Hepatocyte (in vitro differentiated cells): ENCODE data around the gene DOK5. TPM values are rescaled to one million over a fixed set of nuclear protein-coding genes. Genes with fewer than 3 reads are reported as not detected.

Source experiments
- DNase-seq: peaks from one replicate; pipeline ENCODE4 v3.0.0-alpha.2; 2016; ENCODE audit warnings: low spot score
- H2AFZ ChIP-seq: fragments of 200-600 bp; sonication (generic); 2 replicates; pipeline ENCODE4 v1.6.0; 2016; ENCODE audit warnings: antibody characterized with exemption, mild to moderate bottlenecking
- H3K27ac ChIP-seq: fragments of 200-600 bp; sonication (generic); 2 replicates; pipeline ENCODE4 v1.5.1; 2016; ENCODE audit warnings: mild to moderate bottlenecking
- H3K27me3 ChIP-seq: fragments of 200-600 bp; sonication (generic); 2 replicates; pipeline ENCODE4 v1.6.1; 2016
- H3K36me3 ChIP-seq: fragments of 200-600 bp; sonication (generic); replicated peaks from 2 replicates; pipeline ENCODE4 v1.5.1; 2016; ENCODE audit warnings: low read depth; ENCODE audit not compliant: insufficient read depth
- H3K4me1 ChIP-seq: fragments of 200-600 bp; sonication (generic); 2 replicates; pipeline ENCODE4 v1.5.1; 2016; ENCODE audit warnings: mild to moderate bottlenecking, moderate library complexity; ENCODE audit not compliant: insufficient read depth
- H3K4me2 ChIP-seq: fragments of 200-600 bp; sonication (generic); 2 replicates; pipeline ENCODE4 v1.6.0; 2016
- H3K4me3 ChIP-seq: fragments of 200-600 bp; sonication (generic); 2 replicates; pipeline ENCODE4 v1.5.1; 2016; ENCODE audit warnings: mild to moderate bottlenecking
- H3K79me2 ChIP-seq: fragments of 200-600 bp; sonication (generic); 2 replicates; pipeline ENCODE4 v1.6.0; 2017; ENCODE audit warnings: mild to moderate bottlenecking
- H3K9me2 ChIP-seq: fragments of 200-600 bp; sonication (generic); replicated peaks from 2 replicates; pipeline ENCODE4 v1.6.0; 2017; ENCODE audit warnings: mild to moderate bottlenecking; ENCODE audit not compliant: insufficient read depth
- H3K9me3 ChIP-seq: fragments of 200-600 bp; sonication (generic); 2 replicates; pipeline ENCODE4 v1.5.1; 2016; ENCODE audit warnings: low read depth, mild to moderate bottlenecking
- H4K20me1 ChIP-seq: fragments of 200-600 bp; sonication (generic); 2 replicates; pipeline ENCODE4 v1.6.0; 2016; ENCODE audit warnings: mild to moderate bottlenecking; ENCODE audit not compliant: insufficient read depth, poor library complexity, severe bottlenecking
- EZH2 ChIP-seq: fragments of 200-600 bp; sonication (generic); IDR thresholded peaks from 2 replicates; pipeline ENCODE4 v1.6.1; 2016; ENCODE audit warnings: antibody characterized with exemption, mild to moderate bottlenecking, borderline replicate concordance
- EZH2phosphoT487 ChIP-seq: fragments of 200-600 bp; sonication (generic); IDR thresholded peaks from one replicate; pipeline ENCODE4 v1.6.1; 2018; ENCODE audit warnings: antibody characterized with exemption, mild to moderate bottlenecking, low read depth, moderate library complexity; ENCODE audit not compliant: unreplicated experiment, severe bottlenecking
- WGBS: methylation state at CpG from one replicate; pipeline ENCODE4 v1.1.6; 2016; ENCODE audit warnings: low lambda C conversion rate; ENCODE audit errors: missing lambda C conversion rate; 5-methylcytosine and 5-hydroxymethylcytosine counted together
- polyA plus RNA-seq: library from polyadenylated mRNA; unstranded; fragments of >200 nt; fragmentation: Nextera tagmentation; extraction: Ambion mirVana; gene quantifications from 2 replicates; pipeline ENCODE4 v1.2.1, GENCODE V29; 2016
- total RNA-seq: library from RNA; depleted of rRNA; stranded (reverse); fragments of >200 nt; gene quantifications from 2 replicates; pipeline ENCODE4 v1.2.3, GENCODE V29; 2014
- TF ChIP-seq, protein P1 (sequence below): fragments of 200-600 bp; sonication (generic); IDR thresholded peaks from 2 replicates; pipeline ENCODE4 v1.5.1; 2016; ENCODE audit warnings: antibody characterized with exemption, mild to moderate bottlenecking; ENCODE audit not compliant: poor library complexity

Gene DOK5
- total and polyA plus RNA-seq, 2 experiments from 2014 or later: 7.0 to 7.5 TPM

DNA sequence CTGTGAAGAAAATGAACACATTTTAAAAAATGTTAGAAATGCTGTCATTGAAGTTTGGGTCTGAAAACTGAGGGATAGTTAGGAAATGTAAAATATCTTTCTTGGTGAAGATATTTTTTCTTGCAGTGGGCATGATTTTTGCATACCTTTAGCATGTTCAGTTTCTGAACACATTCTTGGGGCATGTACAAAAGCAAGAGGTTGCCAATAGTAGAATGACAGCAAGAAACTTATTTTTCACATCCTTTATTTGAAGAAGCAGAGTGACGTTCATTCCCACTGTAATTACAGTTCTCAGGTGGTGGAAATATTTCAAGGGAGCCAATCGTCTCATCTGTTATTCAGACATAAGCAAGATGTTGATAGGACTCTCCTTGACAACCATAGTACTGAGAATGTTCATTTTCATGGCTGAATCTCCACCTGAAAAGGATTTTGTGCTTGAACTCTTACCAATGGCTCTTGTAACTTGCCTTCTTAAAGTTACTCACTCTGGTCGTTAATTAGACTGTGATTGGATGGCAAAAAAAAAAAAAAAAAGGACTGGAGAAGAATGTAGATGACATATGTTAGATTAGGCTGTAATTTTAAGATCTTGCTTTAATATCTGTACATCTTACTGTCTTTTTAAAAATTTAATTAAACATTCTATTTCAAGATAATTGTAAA lies 74.4 kb downstream of the DOK5 start:
- Histone ChIP-seq H4K20me1 (no peaks in the 10 kb centered on the region), H3K27me3 (no peaks in the 10 kb centered on the region), H3K79me2 (no peaks in the 10 kb centered on the region), H3K9me3 (no peaks in the 10 kb centered on the region), H3K4me2 (no peak overlapping the region), H3K36me3 (no peaks in the 10 kb centered on the region), H2AFZ (no peak overlapping the region), H3K4me1 (no peaks in the 10 kb centered on the region), H3K4me3 (no peak overlapping the region), H3K27ac (no peak overlapping the region), H3K9me2 (no peaks in the 10 kb centered on the region)
- TF ChIP-seq, protein P1, sequence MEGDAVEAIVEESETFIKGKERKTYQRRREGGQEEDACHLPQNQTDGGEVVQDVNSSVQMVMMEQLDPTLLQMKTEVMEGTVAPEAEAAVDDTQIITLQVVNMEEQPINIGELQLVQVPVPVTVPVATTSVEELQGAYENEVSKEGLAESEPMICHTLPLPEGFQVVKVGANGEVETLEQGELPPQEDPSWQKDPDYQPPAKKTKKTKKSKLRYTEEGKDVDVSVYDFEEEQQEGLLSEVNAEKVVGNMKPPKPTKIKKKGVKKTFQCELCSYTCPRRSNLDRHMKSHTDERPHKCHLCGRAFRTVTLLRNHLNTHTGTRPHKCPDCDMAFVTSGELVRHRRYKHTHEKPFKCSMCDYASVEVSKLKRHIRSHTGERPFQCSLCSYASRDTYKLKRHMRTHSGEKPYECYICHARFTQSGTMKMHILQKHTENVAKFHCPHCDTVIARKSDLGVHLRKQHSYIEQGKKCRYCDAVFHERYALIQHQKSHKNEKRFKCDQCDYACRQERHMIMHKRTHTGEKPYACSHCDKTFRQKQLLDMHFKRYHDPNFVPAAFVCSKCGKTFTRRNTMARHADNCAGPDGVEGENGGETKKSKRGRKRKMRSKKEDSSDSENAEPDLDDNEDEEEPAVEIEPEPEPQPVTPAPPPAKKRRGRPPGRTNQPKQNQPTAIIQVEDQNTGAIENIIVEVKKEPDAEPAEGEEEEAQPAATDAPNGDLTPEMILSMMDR: no peak
- no peak for TF ChIP-seq EZH2phosphoT487
- TF ChIP-seq EZH2: no peak
- DNase-seq: no peak
- WGBS: 79% methylated on average over 3 of the region's 3 CpGs

DNA sequence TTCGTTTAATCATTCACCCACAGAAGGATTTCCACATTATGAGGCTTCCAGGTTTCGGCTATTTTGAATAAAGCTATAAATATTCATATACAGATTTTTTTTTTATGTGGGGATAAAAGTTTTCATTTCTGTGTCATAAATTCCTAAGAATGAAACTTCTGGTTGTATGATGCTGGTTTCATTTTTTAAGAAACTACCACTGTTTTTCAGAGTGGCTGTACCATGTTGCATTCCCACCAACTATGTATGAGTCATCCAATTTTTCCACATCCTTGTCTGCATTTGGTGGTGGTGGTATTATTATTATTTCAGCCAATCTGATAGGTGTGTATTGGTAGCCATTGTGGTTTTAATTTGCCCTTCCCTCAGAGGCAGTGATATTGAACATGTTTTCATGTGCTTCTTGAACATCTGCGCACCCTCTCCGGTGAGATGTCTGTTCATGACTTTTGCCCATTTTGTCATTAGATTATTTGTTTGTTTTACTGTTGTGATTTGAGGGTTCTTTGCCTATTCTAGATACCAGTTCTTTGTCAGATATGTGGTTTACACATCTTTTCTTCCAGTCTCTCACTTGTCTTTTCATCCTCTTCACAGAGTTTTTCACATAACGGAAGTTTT lies 75.5 kb downstream of the DOK5 start:
- Histone ChIP-seq H3K27me3 (no peaks in the 10 kb centered on the region), H3K4me1 (no peaks in the 10 kb centered on the region), H3K79me2 (no peaks in the 10 kb centered on the region), H3K9me3 (no peaks in the 10 kb centered on the region), H3K4me2 (no peak overlapping the region), H3K4me3 (no peak overlapping the region), H3K27ac (no peak overlapping the region), H3K36me3 (no peaks in the 10 kb centered on the region), H3K9me2 (no peaks in the 10 kb centered on the region), H2AFZ (no peak overlapping the region), H4K20me1 (no peaks in the 10 kb centered on the region)
- WGBS: 97% methylated on average over 5 of the region's 5 CpGs
- no peak for DNase-seq
- no peak for TF ChIP-seq EZH2phosphoT487
- TF ChIP-seq EZH2: no peak
- TF ChIP-seq, protein P1: no peak

DNA sequence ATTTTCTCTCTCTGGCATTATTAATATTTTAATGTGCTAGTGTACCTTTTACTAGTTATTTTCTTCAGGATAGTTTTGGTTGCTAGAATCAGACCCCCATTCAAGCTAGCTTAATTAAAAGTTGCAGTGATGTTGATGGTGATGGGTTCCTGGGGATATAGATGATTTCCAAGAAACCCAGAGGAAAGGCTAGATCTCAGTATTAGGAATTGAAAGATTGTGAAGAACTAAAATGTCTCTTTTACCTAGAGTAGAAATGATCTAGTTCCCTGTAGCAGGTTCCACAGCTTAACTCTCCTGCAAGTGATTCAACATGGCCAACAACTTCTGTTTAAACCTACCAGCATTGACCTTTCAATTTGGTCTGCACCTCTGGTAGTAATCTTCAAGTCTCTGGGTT lies 78.6 kb downstream of the DOK5 start:
- Histone ChIP-seq H3K27me3 (no peaks in the 10 kb centered on the region), H3K27ac (no peak overlapping the region), H3K36me3 (no peaks in the 10 kb centered on the region), H2AFZ (no peak overlapping the region), H3K4me2 (no peak overlapping the region), H3K4me3 (no peak overlapping the region), H3K79me2 (no peaks in the 10 kb centered on the region), H3K4me1 (no peaks in the 10 kb centered on the region), H4K20me1 (no peaks in the 10 kb centered on the region), H3K9me2 (no peaks in the 10 kb centered on the region), H3K9me3 (no peaks in the 10 kb centered on the region)
- DNase-seq: no peak
- TF ChIP-seq EZH2phosphoT487: no peak
- TF ChIP-seq, protein P1: no peak
- TF ChIP-seq EZH2: no peak
